B cell (primary cell): ENCODE results near the gene HHEX. TPM values are rescaled to one million over a fixed set of nuclear protein-coding genes. Genes with fewer than 3 reads are reported as not detected.

Source experiments
- ATAC-seq: fragments of 200-7000 bp; cut with Tn5 transposase; one replicate; pipeline ENCODE4 v1.10.0; 2021; ENCODE audit warnings: low read depth, mild to moderate bottlenecking, moderate number of reproducible peaks, moderate library complexity
- CTCF ChIA-PET: fragments of 350-600 bp; sonication (Branson Sonifier 250); formaldehyde crosslinking; loops from one replicate; lab custom pipeline; 2021; ENCODE audit warnings: antibody characterized with exemption, inconsistent platforms; lab: Charles Lee
- POLR2A ChIA-PET: fragments of 350-600 bp; sonication (Branson Sonifier 250); formaldehyde crosslinking; loops from one replicate; lab custom pipeline; 2021; ENCODE audit warnings: antibody characterized with exemption; lab: Charles Lee
- DNase-seq: peaks from one replicate; pipeline ENCODE4 v3.0.0; 2013
- H2AFZ ChIP-seq: 2 replicates; pipeline ENCODE4 v1.6.1; 2012; ENCODE audit warnings: mild to moderate bottlenecking, low read depth, low read length; ENCODE audit not compliant: insufficient read depth, poor library complexity, severe bottlenecking
- H3K27ac ChIP-seq, 2 donors: 1 replicate in 1 of 2; 2 replicates in 1 of 2; pipeline ENCODE4 v1.5.1; 2012 to 2013; ENCODE audit warnings: low read length in 2 of 2, mild to moderate bottlenecking in 2 of 2, moderate library complexity in 1 of 2
- H3K27me3 ChIP-seq, 4 experiments: fragments of 200-600 bp in 1 of 4; sonication (generic) in 1 of 4; replicated peaks in 1 of 4; 1 replicate in 2 of 4; 2 replicates in 2 of 4; pipeline versions ENCODE4 v1.6.1 to v1.7.0; 2013 to 2016; ENCODE audit warnings: low read length in 3 of 4, mild to moderate bottlenecking in 2 of 4, mixed read lengths in 1 of 4, moderate library complexity in 1 of 4; ENCODE audit not compliant: insufficient read depth in 4 of 4, control insufficient read depth in 3 of 4; ENCODE audit errors: control extremely low read depth in 1 of 4
- H3K36me3 ChIP-seq, 2 experiments: replicated peaks in 1 of 2; 1 replicate in 1 of 2; 2 replicates in 1 of 2; pipeline versions ENCODE4 v1.6.1 to v1.7.1; 2013; ENCODE audit warnings: low read length in 1 of 2; ENCODE audit not compliant: insufficient read depth in 2 of 2, control insufficient read depth in 1 of 2; ENCODE audit errors: control extremely low read depth in 1 of 2, extremely low read depth in 1 of 2
- H3K4me1 ChIP-seq, 2 donors: fragments of 200-600 bp in 1 of 2; sonication (generic) in 1 of 2; 1 replicate in 1 of 2; 2 replicates in 1 of 2; pipeline versions ENCODE4 v1.5.1 to v1.6.1; 2013 to 2017; ENCODE audit warnings: low read length in 2 of 2; ENCODE audit not compliant: control insufficient read depth in 2 of 2, insufficient read depth in 2 of 2
- H3K4me2 ChIP-seq: replicated peaks from 2 replicates; pipeline ENCODE3; 2012; ENCODE audit warnings: mild to moderate bottlenecking, low read depth, low read length; ENCODE audit not compliant: poor library complexity, severe bottlenecking
- H3K4me3 ChIP-seq, 5 experiments: fragments of 200-600 bp in 1 of 5; sonication (generic) in 1 of 5; 1 replicate in 3 of 5; 2 replicates in 2 of 5; pipeline versions ENCODE4 v1.5.1 to v1.7.0; 2011 to 2016; ENCODE audit warnings: low read length in 4 of 5, mild to moderate bottlenecking in 4 of 5, low read depth in 2 of 5, control low read depth in 1 of 5, moderate library complexity in 1 of 5; ENCODE audit not compliant: insufficient read depth in 1 of 5; ENCODE audit errors: control extremely low read depth in 1 of 5, extremely low read depth in 1 of 5
- H3K79me2 ChIP-seq: fragments of 200-600 bp; sonication (generic); one replicate; pipeline ENCODE4 v1.6.0; 2016; ENCODE audit warnings: low read length; ENCODE audit not compliant: control insufficient read depth, insufficient read depth
- H3K9ac ChIP-seq: fragments of 200-600 bp; sonication (generic); 2 replicates; pipeline ENCODE4 v1.6.1; 2017; ENCODE audit warnings: mild to moderate bottlenecking, low read length, moderate library complexity
- H3K9me3 ChIP-seq, 3 donors: one replicate each; pipeline versions ENCODE4 v1.6.1 to v1.7.1; 2013; ENCODE audit warnings: low read length in 2 of 3; ENCODE audit not compliant: control insufficient read depth in 2 of 3, insufficient read depth in 1 of 3; ENCODE audit errors: control extremely low read depth in 1 of 3
- H4K20me1 ChIP-seq: 2 replicates; pipeline ENCODE4 v1.6.0; 2012; ENCODE audit warnings: mild to moderate bottlenecking, low read length; ENCODE audit not compliant: insufficient read depth, control insufficient read depth, poor library complexity, severe bottlenecking
- H3K27ac Mint-ChIP-seq: one replicate; pipeline ENCODE4 v1.8.0; 2021; ENCODE audit warnings: mixed read lengths
- H3K27me3 Mint-ChIP-seq: one replicate; pipeline ENCODE4 v1.8.0; 2021; ENCODE audit warnings: mixed read lengths
- H3K4me1 Mint-ChIP-seq: one replicate; pipeline ENCODE4 v1.8.0; 2021; ENCODE audit warnings: mixed read lengths
- H3K4me3 Mint-ChIP-seq: one replicate; pipeline ENCODE4 v1.8.0; 2021; ENCODE audit warnings: mixed read lengths
- H3K9me3 Mint-ChIP-seq: one replicate; pipeline ENCODE4 v1.8.0; 2022; ENCODE audit warnings: mixed read lengths; ENCODE audit not compliant: insufficient read depth
- EZH2 ChIP-seq: IDR thresholded peaks from 2 replicates; pipeline ENCODE4 v1.6.1; 2012; ENCODE audit warnings: borderline replicate concordance, low read depth, mild to moderate bottlenecking, moderate library complexity, low read length; ENCODE audit not compliant: insufficient read depth, poor library complexity, severe bottlenecking
- WGBS: methylation state at CpG from one replicate; pipeline ENCODE4 v1.1.5; 2013; ENCODE audit warnings: missing lambda C conversion rate; ENCODE audit not compliant: insufficient coverage; 5-methylcytosine and 5-hydroxymethylcytosine counted together
- intact Hi-C: fragments of 100-400 bp; cut with micrococcal nuclease; formaldehyde crosslinking; loops from one replicate; pipeline ENCODE4 v1.10.0; 2022
- polyA plus RNA-seq: library from polyadenylated mRNA; depleted of rRNA; stranded (reverse); fragments of >200 nt; gene quantifications from 2 replicates; pipeline ENCODE4 v1.2.3, GENCODE V29; 2012
- total RNA-seq, 2 donors: library from RNA; stranded (reverse); fragments of 120-200 nt in 1 of 2; gene quantifications; 1 replicate in 1 of 2; 2 replicates in 1 of 2; pipeline versions ENCODE4 v1.2.3 to v1.2.4, GENCODE V29; 2013 to 2022
- TF ChIP-seq, protein P1 (sequence below): fragments of 200-600 bp; IDR thresholded peaks from one replicate; pipeline ENCODE4 v1.8.0; 2022; ENCODE audit warnings: antibody characterized with exemption, mild to moderate bottlenecking

Gene HHEX
- total and polyA plus RNA-seq, 2 donors (not counting 1 experiment from before 2014, with no cell fraction given), result 96.9 to 149 TPM

DNA sequence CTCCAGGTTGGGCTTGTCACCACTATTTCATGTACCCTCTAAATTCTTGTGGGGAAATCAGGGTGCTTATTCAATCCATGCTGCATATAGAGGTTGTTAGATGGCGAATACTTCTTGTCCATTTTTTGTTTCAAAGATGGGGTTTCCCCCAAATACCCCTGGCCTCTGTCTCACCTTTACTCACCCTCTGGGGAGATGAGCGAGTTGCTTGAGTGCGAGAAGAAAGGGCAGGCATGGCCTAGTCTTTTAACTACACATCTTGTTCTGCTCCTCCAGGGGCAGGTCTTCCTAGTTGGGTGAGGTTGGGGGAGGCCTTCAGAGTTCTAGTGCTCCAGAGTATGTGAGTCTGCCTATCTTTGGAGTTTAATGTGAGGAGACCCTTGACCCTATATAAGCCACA is 46.2 kb downstream of the HHEX start:
- Histone ChIP-seq H3K9ac (no peak overlapping the region), H4K20me1 (no peaks in the 10 kb centered on the region), H3K36me3 (no peaks in the 10 kb centered on the region), H3K79me2 (peaks cover 6% of the 10 kb centered on the region), H3K27me3 (no peaks in the 10 kb centered on the region), H2AFZ (no peak overlapping the region), H3K4me3 (no peak overlapping the region), H3K9me3 (peaks cover 0 to 2% (median 0%) of the 10 kb centered on the region in 3 donors), H3K27ac (no peak overlapping the region), H3K4me1 (peaks cover 29 to 30% of the 10 kb centered on the region in 2 donors), H3K4me2 (no peak overlapping the region)
- DNase-seq, result no peak
- no peak for TF ChIP-seq EZH2
- TF ChIP-seq, protein P1, sequence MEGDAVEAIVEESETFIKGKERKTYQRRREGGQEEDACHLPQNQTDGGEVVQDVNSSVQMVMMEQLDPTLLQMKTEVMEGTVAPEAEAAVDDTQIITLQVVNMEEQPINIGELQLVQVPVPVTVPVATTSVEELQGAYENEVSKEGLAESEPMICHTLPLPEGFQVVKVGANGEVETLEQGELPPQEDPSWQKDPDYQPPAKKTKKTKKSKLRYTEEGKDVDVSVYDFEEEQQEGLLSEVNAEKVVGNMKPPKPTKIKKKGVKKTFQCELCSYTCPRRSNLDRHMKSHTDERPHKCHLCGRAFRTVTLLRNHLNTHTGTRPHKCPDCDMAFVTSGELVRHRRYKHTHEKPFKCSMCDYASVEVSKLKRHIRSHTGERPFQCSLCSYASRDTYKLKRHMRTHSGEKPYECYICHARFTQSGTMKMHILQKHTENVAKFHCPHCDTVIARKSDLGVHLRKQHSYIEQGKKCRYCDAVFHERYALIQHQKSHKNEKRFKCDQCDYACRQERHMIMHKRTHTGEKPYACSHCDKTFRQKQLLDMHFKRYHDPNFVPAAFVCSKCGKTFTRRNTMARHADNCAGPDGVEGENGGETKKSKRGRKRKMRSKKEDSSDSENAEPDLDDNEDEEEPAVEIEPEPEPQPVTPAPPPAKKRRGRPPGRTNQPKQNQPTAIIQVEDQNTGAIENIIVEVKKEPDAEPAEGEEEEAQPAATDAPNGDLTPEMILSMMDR, result no peak
- Mint-ChIP-seq H3K27ac (no peak overlapping the region), H3K4me3 (no peak overlapping the region), H3K4me1 (peaks cover 44% of the 10 kb centered on the region), H3K9me3 (no peaks in the 10 kb centered on the region), H3K27me3 (no peaks in the 10 kb centered on the region)
- no peak for ATAC-seq
- ChIA-PET CTCF (no interaction called here), POLR2A (no interaction called here)
- intact Hi-C loops, result no loop called here
- no CpG with 5 or more reads among the region's 3 CpGs for WGBS

DNA sequence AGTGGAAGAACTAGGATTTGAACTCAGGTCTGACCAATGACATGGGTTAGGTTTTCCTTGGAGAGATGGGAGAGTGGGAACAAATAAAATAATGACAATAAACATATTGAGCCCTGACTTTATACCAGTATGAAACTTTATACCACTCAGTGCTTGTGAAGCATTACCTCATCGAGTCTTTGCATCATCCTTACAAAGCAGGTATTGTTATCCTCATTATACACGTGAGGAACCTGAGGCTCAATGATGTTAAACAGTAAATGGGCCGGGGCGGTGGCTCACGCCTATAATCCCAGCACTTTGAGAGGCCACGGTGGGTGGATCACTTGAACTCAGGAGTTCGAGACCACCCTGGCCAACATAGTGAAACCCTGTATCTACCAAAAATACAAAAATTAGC is 47.7 kb downstream of the HHEX start:
- Histone ChIP-seq H4K20me1 (no peaks in the 10 kb centered on the region), H2AFZ (no peak overlapping the region), H3K4me2 (no peak overlapping the region), H3K79me2 (peaks cover 4% of the 10 kb centered on the region), H3K9me3 (peaks cover 0 to 2% (median 0%) of the 10 kb centered on the region in 3 donors), H3K9ac (no peak overlapping the region), H3K36me3 (no peaks in the 10 kb centered on the region), H3K4me1 (peaks cover 38 to 39% of the 10 kb centered on the region in 2 donors), H3K27ac (no peak overlapping the region), H3K27me3 (no peaks in the 10 kb centered on the region), H3K4me3 (no peak overlapping the region)
- WGBS, result 94% methylated on average over 2 of the region's 7 CpGs
- intact Hi-C loops, result no loop called here
- no peak for ATAC-seq
- Mint-ChIP-seq H3K27ac (no peak overlapping the region), H3K4me3 (no peak overlapping the region), H3K27me3 (no peaks in the 10 kb centered on the region), H3K4me1 (peaks cover 52% of the 10 kb centered on the region), H3K9me3 (no peaks in the 10 kb centered on the region)
- DNase-seq, result no peak
- TF ChIP-seq, protein P1, result no peak
- no peak for TF ChIP-seq EZH2
- POLR2A ChIA-PET, result no interaction called here
- CTCF ChIA-PET, result no interaction called here
